Measurements from ENCODE around the gene TMTC2.

TMTC2 gene

DNA sequence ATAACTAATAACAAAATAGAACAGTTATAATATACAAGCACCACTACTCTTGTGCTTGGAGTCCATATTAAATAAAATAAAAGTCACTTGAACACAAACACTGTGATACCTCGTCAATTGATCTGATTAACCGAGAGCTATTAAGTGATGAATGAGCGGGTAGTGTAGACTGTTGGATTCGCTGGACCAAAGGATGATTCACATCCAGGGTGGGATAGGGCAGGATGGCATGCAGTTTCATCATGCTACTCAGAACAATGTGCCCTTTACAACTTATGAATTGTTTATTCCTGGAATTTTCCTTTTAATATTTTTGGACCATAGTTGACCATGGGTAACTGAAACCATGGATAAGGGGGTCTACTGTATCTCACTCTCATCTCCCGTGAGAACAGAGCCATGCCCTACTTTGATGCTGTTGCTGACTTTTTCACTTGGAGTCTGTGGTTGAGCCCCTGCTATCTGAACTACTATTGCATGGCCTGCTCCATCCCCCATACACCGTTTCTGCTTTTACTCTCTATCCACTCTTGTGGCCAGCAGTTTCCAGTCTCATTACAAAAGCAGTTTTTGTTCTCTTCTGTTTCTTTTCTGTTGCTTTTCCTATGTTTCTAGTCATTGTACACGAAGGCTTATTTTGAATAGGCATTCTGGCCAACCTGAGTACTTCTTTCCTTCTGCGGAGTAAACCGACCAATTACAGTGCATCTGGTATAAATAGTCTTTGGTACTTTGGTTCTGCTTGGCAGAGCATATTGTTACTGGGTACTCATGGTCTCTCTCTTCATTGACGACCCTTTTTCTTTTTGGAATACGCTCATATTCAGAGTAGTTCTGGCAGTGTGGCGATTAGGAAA lies 12.2 kb downstream of the TMTC2 start:
- no peak overlapping the region for H3K4me3 ChIP-seq (ENCODE audit: low read depth, low read length)
- no peak for DNase-seq (ENCODE audit: low read depth)
- TF ChIP-seq, protein P1, sequence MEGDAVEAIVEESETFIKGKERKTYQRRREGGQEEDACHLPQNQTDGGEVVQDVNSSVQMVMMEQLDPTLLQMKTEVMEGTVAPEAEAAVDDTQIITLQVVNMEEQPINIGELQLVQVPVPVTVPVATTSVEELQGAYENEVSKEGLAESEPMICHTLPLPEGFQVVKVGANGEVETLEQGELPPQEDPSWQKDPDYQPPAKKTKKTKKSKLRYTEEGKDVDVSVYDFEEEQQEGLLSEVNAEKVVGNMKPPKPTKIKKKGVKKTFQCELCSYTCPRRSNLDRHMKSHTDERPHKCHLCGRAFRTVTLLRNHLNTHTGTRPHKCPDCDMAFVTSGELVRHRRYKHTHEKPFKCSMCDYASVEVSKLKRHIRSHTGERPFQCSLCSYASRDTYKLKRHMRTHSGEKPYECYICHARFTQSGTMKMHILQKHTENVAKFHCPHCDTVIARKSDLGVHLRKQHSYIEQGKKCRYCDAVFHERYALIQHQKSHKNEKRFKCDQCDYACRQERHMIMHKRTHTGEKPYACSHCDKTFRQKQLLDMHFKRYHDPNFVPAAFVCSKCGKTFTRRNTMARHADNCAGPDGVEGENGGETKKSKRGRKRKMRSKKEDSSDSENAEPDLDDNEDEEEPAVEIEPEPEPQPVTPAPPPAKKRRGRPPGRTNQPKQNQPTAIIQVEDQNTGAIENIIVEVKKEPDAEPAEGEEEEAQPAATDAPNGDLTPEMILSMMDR (IDR thresholded peaks at IDR 0.05; ENCODE audit: control insufficient read depth, extremely low read depth, insufficient read depth) = no peak

DNA sequence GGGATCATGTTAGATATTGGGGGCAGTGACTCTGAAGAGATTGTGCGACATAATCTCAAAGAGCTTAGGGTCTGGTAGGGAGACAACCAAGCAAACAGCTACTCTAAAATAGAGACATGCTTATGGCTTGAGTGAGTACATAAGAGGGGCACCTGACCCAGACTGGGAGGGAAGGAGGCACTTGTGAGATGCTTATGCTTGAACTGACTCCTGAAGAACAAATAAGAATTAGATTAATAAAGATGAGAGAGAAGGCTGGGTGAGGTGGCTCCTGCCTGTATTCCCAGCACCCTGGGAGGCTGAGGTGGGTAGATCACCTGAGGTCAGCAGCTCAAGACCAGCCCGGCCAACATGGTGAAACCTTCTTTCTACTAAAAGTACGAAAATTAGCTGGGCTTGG lies 19.1 kb downstream of the TMTC2 start:
- TF ChIP-seq, protein P1 (IDR thresholded peaks at IDR 0.05; ENCODE audit: control insufficient read depth, extremely low read depth, insufficient read depth) = no peak

DNA sequence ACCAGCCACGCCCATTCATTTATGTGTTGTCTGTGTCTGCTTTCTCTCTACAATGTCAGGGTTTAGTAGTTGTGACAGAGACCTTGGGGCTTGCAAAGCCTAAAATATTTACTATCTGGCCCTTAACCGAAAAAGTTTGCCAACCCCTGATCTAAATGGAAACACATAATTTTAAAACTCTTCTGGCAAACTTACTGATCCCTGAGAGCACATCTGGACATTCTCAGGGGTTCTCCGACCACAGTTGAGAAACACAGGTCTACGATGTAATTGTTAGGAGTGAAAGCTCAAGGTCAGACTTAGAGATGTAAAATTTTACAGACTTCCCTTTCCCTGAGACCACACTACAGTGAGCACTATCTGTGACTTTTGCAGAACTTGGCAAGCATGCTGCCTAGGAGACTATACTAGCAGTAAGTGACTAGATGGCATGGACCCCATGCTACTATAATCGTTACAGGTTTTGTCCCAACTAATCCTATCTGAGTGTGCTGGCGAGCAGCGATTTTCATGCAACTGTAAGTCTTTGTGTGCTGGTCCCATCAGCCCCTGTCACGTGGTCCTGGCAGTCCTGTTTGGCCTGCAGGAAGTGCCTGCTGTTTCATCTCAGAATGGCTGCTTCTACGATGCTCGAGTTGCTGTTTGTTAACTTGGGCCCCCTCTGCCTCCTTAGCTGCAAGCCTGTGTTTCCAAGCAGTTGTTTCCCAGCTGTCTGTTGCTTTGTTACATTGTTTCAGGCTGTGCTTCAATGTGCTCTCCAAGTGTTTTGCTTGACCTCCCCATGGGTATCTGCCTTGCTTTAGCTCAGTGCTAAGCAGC lies 21.6 kb downstream of the TMTC2 start:
- DNase-seq (ENCODE audit: low read depth) = no peak
- TF ChIP-seq, protein P1 (IDR thresholded peaks at IDR 0.05; ENCODE audit: control insufficient read depth, extremely low read depth, insufficient read depth) = no peak
- H3K4me3 ChIP-seq (ENCODE audit: low read depth, low read length) = no peak overlapping the region

More for the DNA sequence above, 19.1 kb downstream of the TMTC2 start:
- no peak overlapping the region for H3K4me3 ChIP-seq (ENCODE audit: low read depth, low read length)
- DNase-seq (ENCODE audit: low read depth) = no peak

DNA sequence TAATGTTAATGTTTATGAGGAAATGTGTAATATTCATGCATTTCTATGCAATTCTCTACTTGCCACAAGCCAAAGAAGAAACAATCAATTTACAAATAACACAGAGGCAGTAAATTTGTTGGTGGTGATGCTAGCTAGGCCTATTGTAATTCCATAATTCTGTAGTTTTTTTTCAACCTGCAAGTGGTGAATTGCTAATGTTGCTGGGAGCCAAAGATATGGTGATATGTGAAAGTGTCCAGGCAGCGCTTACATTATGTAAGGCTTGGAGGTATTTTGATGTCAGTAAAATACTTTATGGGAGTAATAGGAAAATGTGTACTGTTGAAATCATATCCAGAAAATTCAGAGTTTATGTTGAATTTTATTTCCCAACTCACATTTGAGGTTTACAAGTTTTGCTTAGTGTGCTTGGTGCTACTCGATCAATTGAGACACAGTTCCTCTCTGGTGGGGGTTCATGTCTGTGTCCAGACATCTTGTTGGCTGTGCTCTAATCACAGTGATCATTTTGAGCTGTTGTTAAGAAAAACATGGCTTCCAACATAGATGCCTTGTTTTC lies 23.2 kb downstream of the TMTC2 start:
- TF ChIP-seq, protein P1 (IDR thresholded peaks at IDR 0.05; ENCODE audit: control insufficient read depth, extremely low read depth, insufficient read depth) = no peak
- no peak overlapping the region for H3K4me3 ChIP-seq (ENCODE audit: low read depth, low read length)

DNA sequence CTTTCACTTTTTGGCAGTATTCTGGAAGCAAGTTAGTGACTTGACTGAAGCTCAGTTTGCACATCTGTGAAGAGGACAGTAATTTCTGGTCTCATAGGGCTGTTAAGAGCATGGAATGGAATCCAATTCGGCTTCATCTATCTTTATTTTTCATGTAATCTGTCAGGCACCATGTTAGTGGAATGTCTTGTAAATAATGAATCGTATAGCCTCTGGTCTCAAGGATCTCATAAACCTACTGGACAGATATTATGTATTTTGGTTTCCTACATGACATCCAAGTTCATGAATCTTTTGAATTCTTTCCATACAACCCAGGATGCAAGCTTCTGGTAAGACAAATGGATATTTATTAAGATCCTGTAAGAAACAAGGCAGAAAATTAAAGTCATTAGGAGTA lies 24.0 kb downstream of the TMTC2 start:
- DNase-seq (ENCODE audit: low read depth) = no peak
- TF ChIP-seq, protein P1 (IDR thresholded peaks at IDR 0.05; ENCODE audit: control insufficient read depth, extremely low read depth, insufficient read depth) = no peak
- H3K4me3 ChIP-seq (ENCODE audit: low read depth, low read length) = no peak overlapping the region

More for the DNA sequence above, 23.2 kb downstream of the TMTC2 start:
- DNase-seq (ENCODE audit: low read depth) = no peak

DNA sequence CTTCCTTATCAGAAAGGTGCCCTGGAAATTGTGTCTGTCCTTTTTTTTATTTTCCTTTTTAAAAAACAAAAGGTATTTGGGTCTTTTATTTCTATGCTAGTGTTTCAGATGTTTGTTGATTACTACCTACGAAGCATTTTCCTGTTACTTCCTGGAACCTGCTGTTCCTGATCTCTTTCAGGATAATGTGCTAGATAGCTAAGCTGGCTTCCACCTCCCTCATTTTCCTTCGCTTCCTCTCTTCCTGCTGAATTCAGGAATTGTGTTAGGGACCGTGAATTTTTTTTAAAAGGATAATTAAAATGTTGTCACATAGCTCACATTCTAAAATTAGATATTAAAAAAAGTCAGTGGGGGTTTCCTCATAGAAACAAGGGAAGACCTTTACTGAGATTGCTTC lies 27.7 kb downstream of the TMTC2 start:
- DNase-seq (ENCODE audit: low read depth) = peak; percentile 56
- no peak overlapping the region for H3K4me3 ChIP-seq (ENCODE audit: low read depth, low read length)
- TF ChIP-seq, protein P1 (IDR thresholded peaks at IDR 0.05; ENCODE audit: control insufficient read depth, extremely low read depth, insufficient read depth) = no peak
